ENCODE results near the gene CPNE9.

- TF ChIP-seq POLR2AphosphoS5 (IDR thresholded peaks at IDR 0.05; ENCODE audit: low read depth, low read length) (no peak), POLR2A (IDR thresholded peaks at IDR 0.05; ENCODE audit: low read depth, low read length) (no peak), POU2F2 (IDR thresholded peaks at IDR 0.05; ENCODE audit: low read depth, low read length) (no peak), SPI1 (IDR thresholded peaks at IDR 0.05; ENCODE audit: low read depth, low read length) (no peak)
Measured at GRCh38 chr3:9704347-9705322, 1.0 kb downstream of the CPNE9 start.
